HepG2 (cell line): ENCODE measurements around the gene IL1RL1. TPM values are rescaled to one million over a fixed set of nuclear protein-coding genes. Genes with fewer than 3 reads are reported as not detected.

Experiments
- ATAC-seq: fragments of 200-7000 bp; cut with Tn5 transposase; 3 replicates; pipeline ENCODE4 v1.9.1; 2020; ENCODE audit warnings: mild to moderate bottlenecking, moderate library complexity
- BruUV-seq: library from RNA; stranded (reverse); fragments of 400-500 nt; replicated peaks from 2 replicates; lab custom pipeline; 2021; lab: Mats Ljungman, UMichigan
- CTCF ChIA-PET: fragments of 300-600 bp; formaldehyde crosslinking; extraction: SDS; loops from one replicate; lab custom pipeline; 2021; ENCODE audit warnings: low total read pairs, inconsistent platforms, low intra/inter-chr PET ratio; lab: Yijun Ruan, JAX
- POLR2A ChIA-PET: fragments of 350-600 bp; sonication (Branson Sonifier 250); formaldehyde crosslinking; loops from one replicate; lab custom pipeline; 2020; ENCODE audit warnings: antibody characterized with exemption, inconsistent platforms; lab: Yijun Ruan, JAX
- DNase-seq: peaks from one replicate; pipeline ENCODE4 v3.0.0-alpha.2; 2015; ENCODE audit warnings: low spot score
- FAIRE-seq: peaks from 3 replicates; lab custom pipeline; 2011; peaks lifted over from hg19 to GRCh38; lab: Jason Lieb, UNC
- H2AFZ ChIP-seq: one replicate; pipeline ENCODE4 v1.6.1; 2011; ENCODE audit warnings: low read length, inconsistent platforms
- H3K27ac ChIP-seq: fragments of 300-600 bp; 3 replicates; pipeline ENCODE4 v1.8.0; 2011; ENCODE audit warnings: mixed run types, mild to moderate bottlenecking, mixed read lengths, low read length, inconsistent platforms; ENCODE audit not compliant: insufficient read depth; ENCODE audit errors: extremely low read length
- H3K27me3 ChIP-seq, 2 experiments: fragments of 200-600 bp in 1 of 2; 2 replicates in 1 of 2; 3 replicates in 1 of 2; pipeline versions ENCODE4 v1.6.0 to v1.8.0; 2011; ENCODE audit warnings: low read length in 2 of 2, mild to moderate bottlenecking in 2 of 2, moderate library complexity in 2 of 2, inconsistent platforms in 1 of 2; ENCODE audit not compliant: insufficient read depth in 2 of 2, control insufficient read depth in 1 of 2
- H3K36me3 ChIP-seq, 2 experiments: fragments of 200-600 bp in 1 of 2; replicated peaks in 1 of 2; 2 replicates in 1 of 2; 3 replicates in 1 of 2; pipeline versions ENCODE4 v1.5.1 to v1.8.0; 2011; ENCODE audit warnings: low read length in 2 of 2, inconsistent platforms in 1 of 2; ENCODE audit not compliant: insufficient read depth in 2 of 2, control insufficient read depth in 1 of 2
- H3K4me1 ChIP-seq: 2 replicates; pipeline ENCODE4 v1.5.1; 2012; ENCODE audit warnings: low read length, inconsistent platforms; ENCODE audit not compliant: insufficient read depth
- H3K4me2 ChIP-seq: 2 replicates; pipeline ENCODE4 v1.6.0; 2011; ENCODE audit warnings: low read depth, low read length, inconsistent platforms
- H3K4me3 ChIP-seq, 3 experiments: fragments of 200-600 bp in 1 of 3; sonication (generic), shearing (Covaris generic) in 1 of 3; replicated peaks in 1 of 3; 2 replicates each; pipeline ENCODE4 v1.5.1; 2011 to 2016; ENCODE audit warnings: low read length in 3 of 3, inconsistent platforms in 2 of 3, low read depth in 2 of 3, mild to moderate bottlenecking in 2 of 3, control low read depth in 1 of 3, mixed read lengths in 1 of 3; ENCODE audit not compliant: insufficient read depth in 1 of 3
- H3K79me2 ChIP-seq: one replicate; pipeline ENCODE4 v1.6.1; 2011; ENCODE audit warnings: low read length, inconsistent platforms; ENCODE audit not compliant: insufficient read depth
- H3K9ac ChIP-seq: 2 replicates; pipeline ENCODE4 v1.6.0; 2011; ENCODE audit warnings: mild to moderate bottlenecking, low read depth, low read length, inconsistent platforms; ENCODE audit not compliant: insufficient read depth
- H3K9me3 ChIP-seq: 2 replicates; pipeline ENCODE4 v1.5.1; 2012; ENCODE audit warnings: mild to moderate bottlenecking, low read length
- H4K20me1 ChIP-seq: 2 replicates; pipeline ENCODE4 v1.6.0; 2011; ENCODE audit warnings: inconsistent platforms, mild to moderate bottlenecking, low read length, moderate library complexity; ENCODE audit not compliant: insufficient read depth
- BCL3 ChIP-seq: sonication (generic); formaldehyde crosslinking; IDR thresholded peaks from 2 replicates; pipeline ENCODE4 v1.5.1; 2020; ENCODE audit warnings: mild to moderate bottlenecking, missing genetic modification reagents, moderate library complexity
- HDAC1 ChIP-seq: sonication (generic); formaldehyde crosslinking; IDR thresholded peaks from 2 replicates; pipeline ENCODE4 v1.5.1; 2020; ENCODE audit warnings: mild to moderate bottlenecking, missing genetic modification reagents
- HNRNPUL1 ChIP-seq: fragments of 200-400 bp; formaldehyde crosslinking; IDR thresholded peaks from 2 replicates; pipeline ENCODE4 v1.6.1; 2017; ENCODE audit warnings: low read depth, mild to moderate bottlenecking, low read length, moderate library complexity
- NFE2L2 ChIP-seq: fragments of 150-350 bp; IDR thresholded peaks from 2 replicates; pipeline ENCODE4 v1.6.1; 2014; ENCODE audit warnings: low read length
- NRL ChIP-seq: sonication (generic); formaldehyde crosslinking; IDR thresholded peaks from 2 replicates; pipeline ENCODE4 v1.5.0; 2020; ENCODE audit warnings: missing genetic modification reagents, mild to moderate bottlenecking, moderate library complexity, borderline replicate concordance
- PHF21A ChIP-seq: sonication (generic); formaldehyde crosslinking; IDR thresholded peaks from 2 replicates; pipeline ENCODE4 v1.5.0; 2020; ENCODE audit warnings: mild to moderate bottlenecking, missing genetic modification reagents
- SIX1 ChIP-seq: sonication (generic); formaldehyde crosslinking; IDR thresholded peaks from 2 replicates; pipeline ENCODE4 v1.4.0; 2020; ENCODE audit warnings: missing genetic modification reagents, borderline replicate concordance
- ZNF274 ChIP-seq: sonication (generic); formaldehyde crosslinking; IDR thresholded peaks from 2 replicates; pipeline ENCODE4 v1.5.1; 2020; ENCODE audit warnings: mild to moderate bottlenecking, missing genetic modification reagents
- ZNF333 ChIP-seq: sonication (generic); formaldehyde crosslinking; IDR thresholded peaks from 2 replicates; pipeline ENCODE4 v1.4.0; 2020; ENCODE audit warnings: mild to moderate bottlenecking, missing genetic modification reagents, borderline replicate concordance
- ZNF34 ChIP-seq: sonication (generic); formaldehyde crosslinking; IDR thresholded peaks from 2 replicates; pipeline ENCODE4 v1.4.0; 2020; ENCODE audit warnings: mild to moderate bottlenecking, missing genetic modification reagents, borderline replicate concordance
- ZNF564 ChIP-seq: sonication (generic); formaldehyde crosslinking; IDR thresholded peaks from 2 replicates; pipeline ENCODE4 v1.8.1; 2023; ENCODE audit warnings: mild to moderate bottlenecking, missing genetic modification reagents
- ZNF720 ChIP-seq: sonication (generic); formaldehyde crosslinking; IDR thresholded peaks from 2 replicates; pipeline ENCODE4 v1.4.0; 2020; ENCODE audit warnings: missing genetic modification reagents
- ZNF766 ChIP-seq: sonication (generic); formaldehyde crosslinking; IDR thresholded peaks from 2 replicates; pipeline ENCODE4 v1.5.0; 2020; ENCODE audit warnings: missing genetic modification reagents, borderline replicate concordance
- ZNF878 ChIP-seq: sonication (generic); formaldehyde crosslinking; IDR thresholded peaks from 2 replicates; pipeline ENCODE4 v1.8.1; 2023; ENCODE audit warnings: mild to moderate bottlenecking, missing genetic modification reagents, moderate library complexity
- WGBS: methylation state at CpG from one replicate; pipeline ENCODE4 v1.1.6; 2017; ENCODE audit warnings: low lambda C conversion rate; 5-methylcytosine and 5-hydroxymethylcytosine counted together
- in situ Hi-C: cut with HindIII; loops from 2 replicates; pipeline ENCODE4 v1.10.0; 2017; ENCODE audit warnings: low pct_unique_long_range_greater_than_20kb; ENCODE audit not compliant: extremely low pct_ligation_motif_present
- intact Hi-C: fragments of 100-400 bp; cut with micrococcal nuclease; formaldehyde crosslinking; loops from one replicate; pipeline ENCODE4 v1.10.0; 2022; ENCODE audit not compliant: unreplicated experiment
- polyA plus RNA-seq, 8 experiments: library from polyadenylated mRNA; depleted of rRNA in 3 of 8; stranded (reverse) in 7 of 8; unstranded in 1 of 8; fragments of >200 nt; fragmentation: Illumina TruSeq in 4 of 8; extraction: Trizol in 4 of 8; gene quantifications; 2 replicates each; pipeline versions ENCODE4 v1.2.1 to v1.2.3, GENCODE V29; 2011 to 2016; ENCODE audit warnings: low read depth in 4 of 8, missing spikeins in 1 of 8, mixed read lengths in 1 of 8; ENCODE audit not compliant: insufficient read depth in 1 of 8
- total RNA-seq, 5 experiments: library from RNA; depleted of rRNA; stranded (reverse); fragments of >200 nt; fragmentation: Illumina TruSeq; extraction: Trizol; gene quantifications; 2 replicates each; pipeline ENCODE4 v1.2.3, GENCODE V29; 2016; ENCODE audit warnings: low read depth in 1 of 5
- TF ChIP-seq, protein P1 (sequence below): fragments of 450-650 bp; IDR thresholded peaks from 2 replicates; pipeline ENCODE4 v1.6.1; 2017; ENCODE audit warnings: mild to moderate bottlenecking
- TF ChIP-seq, protein P2 (sequence below): fragments of 450-650 bp; IDR thresholded peaks from 2 replicates; pipeline ENCODE4 v1.6.1; 2016

IL1RL1 gene
- total and polyA plus RNA-seq, 2 of the 13 experiments (the other 11 are each of a cell fraction or from before 2014, with no cell fraction given) = 0.02 to 0.03 TPM

DNA sequence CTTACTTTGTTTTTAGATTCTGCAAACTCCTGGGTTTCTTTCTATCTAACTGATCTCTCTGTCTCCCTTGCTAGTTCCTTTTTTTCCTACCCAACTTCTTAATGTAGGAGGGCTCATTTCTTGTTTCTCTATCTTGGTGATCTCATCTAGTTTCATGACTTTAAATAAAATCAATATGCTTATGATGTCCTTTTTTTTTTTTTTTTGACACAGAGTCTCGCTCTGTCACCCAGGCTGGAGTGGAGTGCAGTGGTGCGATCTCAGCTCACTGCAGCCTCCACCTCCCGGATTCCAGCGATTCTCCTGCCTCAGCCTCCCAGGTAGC lies 42.2 kb upstream of the IL1RL1 start:
- H4K20me1 ChIP-seq = no peaks in the 10 kb centered on the region
- no peaks in the 10 kb centered on the region for H3K36me3 ChIP-seq
- no peaks in the 10 kb centered on the region for H3K79me2 ChIP-seq
- BruUV-seq = no TSS peak
- DNase-seq (no peak), FAIRE-seq (no peak), ATAC-seq (no peak)
- no peak overlapping the region for H3K4me2 ChIP-seq
- H3K27me3 ChIP-seq = peaks cover 0 to 25% of the 10 kb centered on the region in 2 experiments; a peak in 3 of 5 replicates
- H3K27ac ChIP-seq = no peak overlapping the region
- H3K9ac ChIP-seq = no peak overlapping the region
- no peaks in the 10 kb centered on the region for H3K4me1 ChIP-seq
- intact Hi-C loops = no loop called here
- TF ChIP-seq ZNF720 (no peak), ZNF34 (no peak), NRL (CRISPR knock-in tag) (no peak), HDAC1 (CRISPR knock-in tag) (no peak), ZNF564 (CRISPR knock-in tag) (no peak), ZNF878 (CRISPR knock-in tag) (no peak), HNRNPUL1 (no peak), ZNF274 (CRISPR knock-in tag) (no peak), NFE2L2 (no peak)
- 32% methylated on average over 4 of the region's 4 CpGs for WGBS
- H3K4me3 ChIP-seq = no peak overlapping the region
- ChIA-PET CTCF (no interaction called here), POLR2A (no interaction called here)
- in situ Hi-C loops = no loop called here
- no peaks in the 10 kb centered on the region for H3K9me3 ChIP-seq
- no peak overlapping the region for H2AFZ ChIP-seq

DNA sequence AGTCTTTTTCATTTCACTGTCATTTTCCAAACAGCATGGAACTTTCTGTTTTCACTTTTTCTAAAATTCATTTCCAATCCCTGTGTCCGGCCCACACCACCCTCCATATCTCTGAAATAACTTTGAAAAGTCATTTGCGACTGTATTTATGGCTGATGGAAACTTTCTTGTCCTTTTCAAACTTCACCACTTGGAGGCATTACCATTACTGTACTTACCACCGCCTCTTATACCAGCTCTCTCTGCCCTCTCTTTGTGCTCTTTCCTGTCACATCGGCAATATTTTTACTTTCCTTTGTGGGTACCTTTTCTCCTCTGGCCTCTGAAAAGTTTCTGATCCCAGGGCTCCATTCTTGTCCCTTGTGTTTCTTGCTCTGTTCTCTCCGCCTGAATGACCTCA lies 39.5 kb upstream of the IL1RL1 start:
- 15% methylated on average over 5 of the region's 5 CpGs for WGBS
- no peaks in the 10 kb centered on the region for H4K20me1 ChIP-seq
- ATAC-seq (no peak), DNase-seq (no peak), FAIRE-seq (no peak)
- peaks cover 0 to 25% of the 10 kb centered on the region in 2 experiments; a peak in 3 of 5 replicates for H3K27me3 ChIP-seq
- H3K4me3 ChIP-seq = no peak overlapping the region
- POLR2A ChIA-PET = no interaction called here
- H3K27ac ChIP-seq = no peak overlapping the region
- no TSS peak for BruUV-seq
- CTCF ChIA-PET = no interaction called here
- H3K4me1 ChIP-seq = no peaks in the 10 kb centered on the region
- H3K9me3 ChIP-seq = no peaks in the 10 kb centered on the region
- H3K9ac ChIP-seq = no peak overlapping the region
- H2AFZ ChIP-seq = no peak overlapping the region
- H3K36me3 ChIP-seq = no peaks in the 10 kb centered on the region
- no peak overlapping the region for H3K4me2 ChIP-seq
- no peaks in the 10 kb centered on the region for H3K79me2 ChIP-seq
- in situ Hi-C loops (no loop called here), intact Hi-C loops (no loop called here)
- TF ChIP-seq ZNF333 = no peak
- TF ChIP-seq SIX1 (CRISPR knock-in tag) = no peak
- no peak for TF ChIP-seq ZNF766 (CRISPR knock-in tag)
- TF ChIP-seq, protein P1, sequence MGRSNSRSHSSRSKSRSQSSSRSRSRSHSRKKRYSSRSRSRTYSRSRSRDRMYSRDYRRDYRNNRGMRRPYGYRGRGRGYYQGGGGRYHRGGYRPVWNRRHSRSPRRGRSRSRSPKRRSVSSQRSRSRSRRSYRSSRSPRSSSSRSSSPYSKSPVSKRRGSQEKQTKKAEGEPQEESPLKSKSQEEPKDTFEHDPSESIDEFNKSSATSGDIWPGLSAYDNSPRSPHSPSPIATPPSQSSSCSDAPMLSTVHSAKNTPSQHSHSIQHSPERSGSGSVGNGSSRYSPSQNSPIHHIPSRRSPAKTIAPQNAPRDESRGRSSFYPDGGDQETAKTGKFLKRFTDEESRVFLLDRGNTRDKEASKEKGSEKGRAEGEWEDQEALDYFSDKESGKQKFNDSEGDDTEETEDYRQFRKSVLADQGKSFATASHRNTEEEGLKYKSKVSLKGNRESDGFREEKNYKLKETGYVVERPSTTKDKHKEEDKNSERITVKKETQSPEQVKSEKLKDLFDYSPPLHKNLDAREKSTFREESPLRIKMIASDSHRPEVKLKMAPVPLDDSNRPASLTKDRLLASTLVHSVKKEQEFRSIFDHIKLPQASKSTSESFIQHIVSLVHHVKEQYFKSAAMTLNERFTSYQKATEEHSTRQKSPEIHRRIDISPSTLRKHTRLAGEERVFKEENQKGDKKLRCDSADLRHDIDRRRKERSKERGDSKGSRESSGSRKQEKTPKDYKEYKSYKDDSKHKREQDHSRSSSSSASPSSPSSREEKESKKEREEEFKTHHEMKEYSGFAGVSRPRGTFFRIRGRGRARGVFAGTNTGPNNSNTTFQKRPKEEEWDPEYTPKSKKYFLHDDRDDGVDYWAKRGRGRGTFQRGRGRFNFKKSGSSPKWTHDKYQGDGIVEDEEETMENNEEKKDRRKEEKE = no peak
- no peak for TF ChIP-seq BCL3 (CRISPR knock-in tag)
- TF ChIP-seq PHF21A (CRISPR knock-in tag) = no peak
- TF ChIP-seq, protein P2, sequence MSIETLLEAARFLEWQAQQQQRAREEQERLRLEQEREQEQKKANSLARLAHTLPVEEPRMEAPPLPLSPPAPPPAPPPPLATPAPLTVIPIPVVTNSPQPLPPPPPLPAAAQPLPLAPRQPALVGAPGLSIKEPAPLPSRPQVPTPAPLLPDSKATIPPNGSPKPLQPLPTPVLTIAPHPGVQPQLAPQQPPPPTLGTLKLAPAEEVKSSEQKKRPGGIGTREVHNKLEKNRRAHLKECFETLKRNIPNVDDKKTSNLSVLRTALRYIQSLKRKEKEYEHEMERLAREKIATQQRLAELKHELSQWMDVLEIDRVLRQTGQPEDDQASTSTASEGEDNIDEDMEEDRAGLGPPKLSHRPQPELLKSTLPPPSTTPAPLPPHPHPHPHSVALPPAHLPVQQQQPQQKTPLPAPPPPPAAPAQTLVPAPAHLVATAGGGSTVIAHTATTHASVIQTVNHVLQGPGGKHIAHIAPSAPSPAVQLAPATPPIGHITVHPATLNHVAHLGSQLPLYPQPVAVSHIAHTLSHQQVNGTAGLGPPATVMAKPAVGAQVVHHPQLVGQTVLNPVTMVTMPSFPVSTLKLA = no peak
